Esophagus squamous epithelium (tissue), 5 donors: ENCODE data around the gene DNALI1. TPM values are rescaled to one million over a fixed set of nuclear protein-coding genes. Genes with fewer than 3 reads are reported as not detected.

Source experiments
- DNase-seq: peaks from one replicate; lab custom pipeline; 2025; lab: John Stamatoyannopoulos, UW
- H3K27ac ChIP-seq, 4 donors: fragments of 200-600 bp; sonication (generic); one replicate each; pipeline ENCODE4 v1.5.1; 2016 to 2019; ENCODE audit warnings: mild to moderate bottlenecking in 1 of 4
- H3K27me3 ChIP-seq, 4 donors: fragments of 200-600 bp; sonication (generic); 1 replicate in 3 of 4; 2 replicates in 1 of 4; pipeline versions ENCODE4 v1.5.1 to v1.6.0; 2017 to 2021; ENCODE audit warnings: antibody characterized with exemption in 1 of 4
- H3K36me3 ChIP-seq, 3 donors: fragments of 200-600 bp; sonication (generic); one replicate each; pipeline ENCODE4 v1.5.1; 2016 to 2019
- H3K4me1 ChIP-seq, 3 donors: fragments of 200-600 bp; sonication (generic); one replicate each; pipeline ENCODE4 v1.5.1; 2017 to 2019
- H3K4me3 ChIP-seq, 4 donors: fragments of 200-600 bp; sonication (generic); 1 replicate in 3 of 4; 2 replicates in 1 of 4; pipeline ENCODE4 v1.5.1; 2016 to 2019; ENCODE audit warnings: mild to moderate bottlenecking in 2 of 4, moderate library complexity in 1 of 4
- H3K9me3 ChIP-seq, 3 donors: fragments of 200-600 bp; sonication (generic); one replicate each; pipeline ENCODE4 v1.5.1; 2016 to 2019
- CTCF ChIP-seq, 6 experiments: fragments of 450-650 bp in 4 of 6; fragments of 200-600 bp in 2 of 6; sonication (generic) in 2 of 6; IDR thresholded peaks; one replicate each; pipeline ENCODE4 v1.5.1; 2016 to 2019; ENCODE audit warnings: antibody characterized with exemption in 6 of 6, mild to moderate bottlenecking in 4 of 6, moderate library complexity in 4 of 6
- POLR2A ChIP-seq, 4 donors: fragments of 450-650 bp; IDR thresholded peaks; one replicate each; pipeline ENCODE4 v1.6.1; 2017; ENCODE audit warnings: antibody characterized with exemption in 4 of 4, mild to moderate bottlenecking in 4 of 4, moderate library complexity in 3 of 4
- WGBS, 2 donors: methylation state at CpG; one replicate each; pipeline ENCODE4 v1.1.5; 2018; 5-methylcytosine and 5-hydroxymethylcytosine counted together
- intact Hi-C: fragments of 100-400 bp; cut with DNase I; formaldehyde crosslinking; loops from one replicate; pipeline ENCODE4 v1.15.0; 2022
- total RNA-seq, 4 donors: library from RNA; depleted of rRNA; stranded (reverse); fragments of >200 nt; gene quantifications; one replicate each; pipeline ENCODE4 v1.1.0, GENCODE V29; 2016
- donor health status: DM: yes; HTN: yes; CAD: no.

The DNALI1 gene
- total RNA-seq, 4 donors from 2014 or later = 0.09 to 4.2 (median 0.88) TPM; not detected in 1

- DNase-seq = no peak
- H3K9me3 ChIP-seq = no peaks in the 10 kb centered on the region
- WGBS, 2 donors = 46 to 66% methylated on average over 5 of the region's 5 CpGs
- H3K4me1 ChIP-seq = peaks cover 0 to under 1% (median 0%) of the 10 kb centered on the region in 3 donors
- no peak overlapping the region for H3K27ac ChIP-seq
- intact Hi-C loops = no loop called here
- no peak overlapping the region for H3K4me3 ChIP-seq
- TF ChIP-seq POLR2A (IDR thresholded peaks at IDR 0.05) (no peak), CTCF (IDR thresholded peaks at IDR 0.05) (no peak)
- H3K27me3 ChIP-seq = no peaks in the 10 kb centered on the region
- peaks cover 21 to 100% (median 29%) of the 10 kb centered on the region in 3 donors for H3K36me3 ChIP-seq
Measured at GRCh38 chr1:37545019-37545418, 11.7 kb upstream of the DNALI1 start.

- WGBS, 2 donors = 84 to 93% methylated on average over 4 to 5 of the region's 6 CpGs
- intact Hi-C loops = no loop called here
- H3K27me3 ChIP-seq = no peaks in the 10 kb centered on the region
- H3K4me3 ChIP-seq = no peak overlapping the region
- no peak for DNase-seq
- peaks cover 20 to 85% (median 21%) of the 10 kb centered on the region in 3 donors for H3K36me3 ChIP-seq
- no peak overlapping the region for H3K27ac ChIP-seq
- TF ChIP-seq CTCF (IDR thresholded peaks at IDR 0.05) = no peak
- no peak for TF ChIP-seq POLR2A (IDR thresholded peaks at IDR 0.05)
- no peaks in the 10 kb centered on the region for H3K9me3 ChIP-seq
- H3K4me1 ChIP-seq = peaks cover 7 to 31% (median 16%) of the 10 kb centered on the region in 3 donors
Measured at GRCh38 chr1:37549341-37549740, 7.4 kb upstream of the DNALI1 start.

- intact Hi-C loops = loop anchor here (10.0 kb wide), 1 partner anchor 131 kb away; no protein-coding TSS in a partner anchor
- 3 to 5% methylated on average over 10 of the region's 11 CpGs for WGBS, 2 donors
- no peaks in the 10 kb centered on the region for H3K9me3 ChIP-seq
- H3K27ac ChIP-seq = peak overlapping the region; percentile 87 to 94 (median 91)
- no peaks in the 10 kb centered on the region for H3K27me3 ChIP-seq
- DNase-seq = no peak
- H3K36me3 ChIP-seq = peaks cover 0 to 42% (median 7%) of the 10 kb centered on the region in 3 donors
- peak overlapping the region; percentile 88 to 95 (median 90) for H3K4me3 ChIP-seq
- peaks cover 7 to 54% (median 23%) of the 10 kb centered on the region in 3 donors for H3K4me1 ChIP-seq
- no peak for TF ChIP-seq POLR2A (IDR thresholded peaks at IDR 0.05)
Measured at GRCh38 chr1:37553598-37553926, 3.2 kb upstream of the DNALI1 start.

- H3K4me1 ChIP-seq = peaks cover 7 to 54% (median 23%) of the 10 kb centered on the region in 3 donors
- H3K27me3 ChIP-seq = no peaks in the 10 kb centered on the region
- peak in 1 of 6 experiments; percentile 36 for TF ChIP-seq CTCF (IDR thresholded peaks at IDR 0.05)
- peak in 3 of 4 donors; percentile 25 to 72 (median 66) for TF ChIP-seq POLR2A (IDR thresholded peaks at IDR 0.05)
- 25 to 56% methylated on average over 12 to 24 of the region's 54 CpGs for WGBS, 2 donors
- peak within 1 kb of the TSS; percentile 87 to 94 (median 91) for H3K27ac ChIP-seq
- DNase-seq = peak; percentile 59
- H3K9me3 ChIP-seq = no peaks in the 10 kb centered on the region
- peak within 1 kb of the TSS; percentile 88 to 95 (median 90) for H3K4me3 ChIP-seq
- peaks cover 0 to 36% (median 4%) of the 10 kb centered on the region in 3 donors for H3K36me3 ChIP-seq
- intact Hi-C loops = loop anchor here (10.0 kb wide), 1 partner anchor 131 kb away; no protein-coding TSS in a partner anchor
Measured at GRCh38 chr1:37553927-37554808, 2.6 kb upstream of the DNALI1 start, which contains the start of gene SNIP1. TSS of gene SNIP1 (minus strand) at chr1:37554293. CDS start at chr1:37554229, 64 bp downstream.

- no peaks in the 10 kb centered on the region for H3K9me3 ChIP-seq
- 86% methylated on average over 1 of the region's 3 CpGs for WGBS, 2 donors
- peak overlapping the region in 2 of 4 donors; percentile 50 to 65 for H3K27ac ChIP-seq
- DNase-seq = no peak
- peak overlapping the region in 3 of 4 donors; percentile 31 to 61 (median 32) for H3K4me3 ChIP-seq
- no peaks in the 10 kb centered on the region for H3K27me3 ChIP-seq
- intact Hi-C loops = loop anchor here (10.0 kb wide), 1 partner anchor 127 kb away; no protein-coding TSS in a partner anchor
- H3K4me1 ChIP-seq = peaks cover 7 to 36% (median 17%) of the 10 kb centered on the region in 3 donors
- TF ChIP-seq POLR2A (IDR thresholded peaks at IDR 0.05) = no peak
- no peak for TF ChIP-seq CTCF (IDR thresholded peaks at IDR 0.05)
- H3K36me3 ChIP-seq = peaks cover 0 to 16% (median 0%) of the 10 kb centered on the region in 3 donors
Measured at GRCh38 chr1:37557402-37557801, 662 bp downstream of the DNALI1 start.
